ENCODE measurements around the gene DCST2.

DNA sequence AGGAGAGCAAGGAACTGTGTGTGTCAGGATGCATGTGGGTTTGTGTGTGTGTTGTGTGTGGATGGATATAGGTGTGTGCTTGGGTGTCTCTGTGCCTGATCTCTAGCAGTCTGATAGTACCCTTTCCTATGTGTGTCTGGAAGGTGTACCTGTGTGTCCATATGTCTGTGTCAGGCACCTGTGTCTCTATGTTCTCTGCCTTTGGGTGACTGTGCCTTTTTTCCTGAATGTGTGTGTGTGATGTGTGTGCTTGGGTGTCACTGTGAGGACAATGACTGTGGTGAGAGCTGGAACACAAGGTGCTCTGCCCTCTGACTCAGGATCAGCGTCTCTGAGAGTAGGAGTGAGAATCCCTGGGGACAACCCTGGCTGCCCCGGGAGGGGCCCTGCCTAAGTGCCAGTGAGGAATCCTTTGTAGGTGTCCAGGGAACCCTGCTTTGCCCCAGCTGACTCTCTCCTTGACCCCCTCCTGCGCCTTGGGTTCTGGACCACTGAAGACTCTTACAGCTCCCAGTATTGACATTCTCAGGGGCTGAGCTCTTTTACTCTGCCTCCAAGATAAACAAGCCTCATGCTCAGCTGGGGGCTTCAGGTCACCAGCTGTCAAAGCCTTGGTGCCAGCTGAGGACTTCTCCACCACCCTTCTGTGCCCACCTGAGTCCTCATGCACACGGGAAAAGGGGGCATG lies 44.3 kb upstream of the DCST2 start:
- TF ChIP-seq, protein P1, sequence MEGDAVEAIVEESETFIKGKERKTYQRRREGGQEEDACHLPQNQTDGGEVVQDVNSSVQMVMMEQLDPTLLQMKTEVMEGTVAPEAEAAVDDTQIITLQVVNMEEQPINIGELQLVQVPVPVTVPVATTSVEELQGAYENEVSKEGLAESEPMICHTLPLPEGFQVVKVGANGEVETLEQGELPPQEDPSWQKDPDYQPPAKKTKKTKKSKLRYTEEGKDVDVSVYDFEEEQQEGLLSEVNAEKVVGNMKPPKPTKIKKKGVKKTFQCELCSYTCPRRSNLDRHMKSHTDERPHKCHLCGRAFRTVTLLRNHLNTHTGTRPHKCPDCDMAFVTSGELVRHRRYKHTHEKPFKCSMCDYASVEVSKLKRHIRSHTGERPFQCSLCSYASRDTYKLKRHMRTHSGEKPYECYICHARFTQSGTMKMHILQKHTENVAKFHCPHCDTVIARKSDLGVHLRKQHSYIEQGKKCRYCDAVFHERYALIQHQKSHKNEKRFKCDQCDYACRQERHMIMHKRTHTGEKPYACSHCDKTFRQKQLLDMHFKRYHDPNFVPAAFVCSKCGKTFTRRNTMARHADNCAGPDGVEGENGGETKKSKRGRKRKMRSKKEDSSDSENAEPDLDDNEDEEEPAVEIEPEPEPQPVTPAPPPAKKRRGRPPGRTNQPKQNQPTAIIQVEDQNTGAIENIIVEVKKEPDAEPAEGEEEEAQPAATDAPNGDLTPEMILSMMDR (IDR thresholded peaks at IDR 0.05; ENCODE audit: low read depth, low read length) = no peak
- no peak for TF ChIP-seq POLR2A (IDR thresholded peaks at IDR 0.05; ENCODE audit: extremely low read depth, insufficient read length)

All from NB4 (cell line).